Nasal cavity respiratory epithelium epithelial cell of viscerocranial mucosa (primary cell): Measurements from ENCODE around the gene PIKFYVE. TPM values are rescaled to one million over a fixed set of nuclear protein-coding genes. Genes with fewer than 3 reads are reported as not detected.

Experiments used
- total RNA-seq: library from RNA; depleted of rRNA; stranded (reverse); fragments of >200 nt; gene quantifications from 2 replicates; pipeline ENCODE4 v1.2.3, GENCODE V29; 2014

The PIKFYVE gene, protein sequence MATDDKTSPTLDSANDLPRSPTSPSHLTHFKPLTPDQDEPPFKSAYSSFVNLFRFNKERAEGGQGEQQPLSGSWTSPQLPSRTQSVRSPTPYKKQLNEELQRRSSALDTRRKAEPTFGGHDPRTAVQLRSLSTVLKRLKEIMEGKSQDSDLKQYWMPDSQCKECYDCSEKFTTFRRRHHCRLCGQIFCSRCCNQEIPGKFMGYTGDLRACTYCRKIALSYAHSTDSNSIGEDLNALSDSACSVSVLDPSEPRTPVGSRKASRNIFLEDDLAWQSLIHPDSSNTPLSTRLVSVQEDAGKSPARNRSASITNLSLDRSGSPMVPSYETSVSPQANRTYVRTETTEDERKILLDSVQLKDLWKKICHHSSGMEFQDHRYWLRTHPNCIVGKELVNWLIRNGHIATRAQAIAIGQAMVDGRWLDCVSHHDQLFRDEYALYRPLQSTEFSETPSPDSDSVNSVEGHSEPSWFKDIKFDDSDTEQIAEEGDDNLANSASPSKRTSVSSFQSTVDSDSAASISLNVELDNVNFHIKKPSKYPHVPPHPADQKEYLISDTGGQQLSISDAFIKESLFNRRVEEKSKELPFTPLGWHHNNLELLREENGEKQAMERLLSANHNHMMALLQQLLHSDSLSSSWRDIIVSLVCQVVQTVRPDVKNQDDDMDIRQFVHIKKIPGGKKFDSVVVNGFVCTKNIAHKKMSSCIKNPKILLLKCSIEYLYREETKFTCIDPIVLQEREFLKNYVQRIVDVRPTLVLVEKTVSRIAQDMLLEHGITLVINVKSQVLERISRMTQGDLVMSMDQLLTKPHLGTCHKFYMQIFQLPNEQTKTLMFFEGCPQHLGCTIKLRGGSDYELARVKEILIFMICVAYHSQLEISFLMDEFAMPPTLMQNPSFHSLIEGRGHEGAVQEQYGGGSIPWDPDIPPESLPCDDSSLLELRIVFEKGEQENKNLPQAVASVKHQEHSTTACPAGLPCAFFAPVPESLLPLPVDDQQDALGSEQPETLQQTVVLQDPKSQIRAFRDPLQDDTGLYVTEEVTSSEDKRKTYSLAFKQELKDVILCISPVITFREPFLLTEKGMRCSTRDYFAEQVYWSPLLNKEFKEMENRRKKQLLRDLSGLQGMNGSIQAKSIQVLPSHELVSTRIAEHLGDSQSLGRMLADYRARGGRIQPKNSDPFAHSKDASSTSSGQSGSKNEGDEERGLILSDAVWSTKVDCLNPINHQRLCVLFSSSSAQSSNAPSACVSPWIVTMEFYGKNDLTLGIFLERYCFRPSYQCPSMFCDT (N-terminal part only)
- 30.4 and 40.1 TPM in 2 replicates for total RNA-seq

GRCh38 chr2:208265801-208266552, at the start of gene PIKFYVE:
Gene PIKFYVE (plus strand): TSS chr2:208266255. CDS start chr2:208271520, 5,265 bp downstream.

GRCh38 chr2:208254871-208255556, 11.0 kb upstream of the PIKFYVE start, which contains the start of gene IDH1:
Gene IDH1 (minus strand): TSS chr2:208255071. CDS start chr2:208251551, 3,520 bp downstream.

GRCh38 chr2:208406474-208407451, 140.7 kb downstream of the PIKFYVE start, which contains the start of gene PTH2R:
Gene PTH2R (plus strand): TSS chr2:208406792. CDS start chr2:208407044, 252 bp downstream.

Other genes with a start within 250 kb of the PIKFYVE start
- 11.3 and 14.5 TPM in 2 replicates for gene PLEKHM3, start 240.7 kb upstream of the PIKFYVE start, total RNA-seq
- not detected in 2 replicates for gene CRYGD, start 141.7 kb upstream of the PIKFYVE start, total RNA-seq
- gene CRYGC, start 136.4 kb upstream of the PIKFYVE start, total RNA-seq = not detected in 2 replicates
- not detected in 2 replicates for gene CRYGB, start 120.1 kb upstream of the PIKFYVE start, total RNA-seq
- not detected in 2 replicates for gene CRYGA, start 102.7 kb upstream of the PIKFYVE start, total RNA-seq
- gene C2orf80, start 76.2 kb upstream of the PIKFYVE start, total RNA-seq = not detected in 2 replicates
- 306 and 350 TPM in 2 replicates for gene IDH1, start 11.2 kb upstream of the PIKFYVE start, total RNA-seq
- not detected in 2 replicates for gene PTH2R, start 140.5 kb downstream of the PIKFYVE start, total RNA-seq